NCI-H1930 (cell line): ENCODE results near the gene RNASEH2A.

Experiments used
- DNase-seq, 2 experiments: peaks; one replicate each; lab custom pipeline; 2025; lab: John Stamatoyannopoulos, UW

Gene RNASEH2A

DNA sequence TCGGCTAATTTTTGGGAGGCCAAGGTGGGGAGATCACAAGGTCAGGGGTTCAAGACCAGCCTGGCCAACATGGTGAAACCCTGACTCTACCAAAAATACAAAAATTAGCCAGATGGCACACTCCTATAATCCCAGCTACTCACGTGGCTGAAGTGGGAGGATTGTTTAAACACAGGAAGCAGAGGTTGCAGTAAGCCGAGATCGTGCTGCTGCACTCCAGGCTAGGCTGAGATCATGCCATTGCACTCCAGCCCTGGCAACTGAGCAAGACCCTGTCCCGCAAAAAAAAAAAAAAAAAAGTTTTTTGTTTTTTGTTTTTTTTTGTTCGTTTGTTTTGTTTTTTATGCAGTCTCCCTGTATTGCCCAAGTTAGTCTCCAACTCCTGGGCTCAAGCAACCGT lies 53.2 kb downstream of the RNASEH2A start:
- no peak for DNase-seq
